NT2/D1 (cell line): ENCODE data around the gene STX5.

Experiments
- SUZ12 ChIP-seq: IDR thresholded peaks from 2 replicates; pipeline ENCODE4 v1.6.1; 2011; ENCODE audit not compliant: insufficient read length, insufficient read depth; ENCODE audit errors: extremely low read depth
- YY1 ChIP-seq: IDR thresholded peaks from 2 replicates; pipeline ENCODE4 v1.6.1; 2011; ENCODE audit not compliant: insufficient read length, insufficient read depth
- ZNF274 ChIP-seq: IDR thresholded peaks from 2 replicates; pipeline ENCODE4 v1.6.1; 2011; ENCODE audit warnings: mild to moderate bottlenecking, low read depth, low read length

- TF ChIP-seq YY1: no peak
- TF ChIP-seq SUZ12: no peak
- TF ChIP-seq ZNF274: no peak
Observed at GRCh38 chr11:62852523-62853188, 20.8 kb upstream of the STX5 start.
